Activated naive CD8-positive, alpha-beta T cell treated with anti-CD3 and anti-CD28 coated beads, Interleukin-2, amount 50 U/mL, for 16 hours (primary cell): Measurements from ENCODE around the gene ERBIN.

ENCODE experiments used
- DNase-seq: peaks from one replicate; pipeline ENCODE4 v3.0.0-alpha.2; 2020; ENCODE audit warnings: low read depth, low spot score

ERBIN gene

GRCh38 chr5:66113160-66113559 lies 186.8 kb downstream of the ERBIN start:
- DNase-seq = no peak

GRCh38 chr5:66118304-66118703 lies 191.9 kb downstream of the ERBIN start:
- no peak for DNase-seq

- no peak for DNase-seq
Observed at GRCh38 chr5:66122379-66123034, 196.1 kb downstream of the ERBIN start.

GRCh38 chr5:66129144-66129543 lies 202.8 kb downstream of the ERBIN start:
- DNase-seq = no peak

GRCh38 chr5:66130493-66130892 lies 204.1 kb downstream of the ERBIN start:
- no peak for DNase-seq
